M059J (cell line): Measurements from ENCODE around the gene ERLIN1. TPM values are rescaled to one million over a fixed set of nuclear protein-coding genes. Genes with fewer than 3 reads are reported as not detected.
"Not testable (repeated sequence)": the region's sequence is repeated elsewhere in the genome, so short reads cannot be mapped to it uniquely, and the experiment has no call there.

Source experiments
- DNase-seq: peaks from one replicate; pipeline ENCODE4 v3.0.0-alpha.2; 2012; ENCODE audit warnings: low read depth
- total RNA-seq: library from RNA; depleted of rRNA; stranded (reverse); fragments of >200 nt; shearing (Covaris generic); gene quantifications from 2 replicates; pipeline ENCODE4 v1.2.3, GENCODE V29; 2014

The ERLIN1 gene
- total RNA-seq, 1 experiment from 2014 or later = 64.3 TPM

DNA sequence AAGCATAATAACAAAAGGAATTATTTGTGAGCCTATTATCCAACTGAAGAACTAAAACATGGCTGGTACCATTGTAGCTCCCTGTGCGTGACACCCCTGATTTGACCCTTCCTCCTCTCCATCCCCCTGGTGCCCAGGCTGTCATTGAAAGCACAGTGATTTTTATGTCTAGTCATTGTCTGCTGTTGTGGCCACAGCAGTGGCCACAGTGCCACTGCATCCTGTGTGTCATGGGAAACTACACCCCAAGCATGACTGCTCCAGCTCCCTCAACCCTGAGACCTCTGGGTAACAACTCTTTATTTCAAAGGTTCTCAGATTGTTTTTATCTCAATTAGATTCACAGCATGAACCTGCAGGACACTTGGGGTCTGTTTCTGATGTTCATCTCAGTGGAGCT lies 52.0 kb downstream of the ERLIN1 start:
- DNase-seq = no peak

DNA sequence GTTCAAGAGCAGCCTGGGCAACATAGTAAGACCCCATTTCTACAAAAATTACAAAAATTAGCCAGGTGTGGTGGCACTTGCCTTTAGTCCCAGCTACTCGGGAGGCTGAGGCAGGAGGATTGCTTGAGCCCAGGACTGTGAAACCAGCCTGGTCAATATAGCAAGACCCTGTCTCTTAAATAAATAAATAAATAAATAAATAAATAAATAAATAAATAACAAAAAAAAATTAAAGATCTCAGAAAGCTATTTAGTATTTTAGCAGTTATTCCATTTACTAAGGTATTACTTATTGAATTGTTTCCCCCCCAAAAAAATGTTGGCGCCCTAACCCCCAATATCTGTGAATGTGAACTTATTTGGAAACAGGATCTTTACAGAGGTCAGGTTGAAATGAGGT lies 53.4 kb downstream of the ERLIN1 start:
- no peak for DNase-seq

DNA sequence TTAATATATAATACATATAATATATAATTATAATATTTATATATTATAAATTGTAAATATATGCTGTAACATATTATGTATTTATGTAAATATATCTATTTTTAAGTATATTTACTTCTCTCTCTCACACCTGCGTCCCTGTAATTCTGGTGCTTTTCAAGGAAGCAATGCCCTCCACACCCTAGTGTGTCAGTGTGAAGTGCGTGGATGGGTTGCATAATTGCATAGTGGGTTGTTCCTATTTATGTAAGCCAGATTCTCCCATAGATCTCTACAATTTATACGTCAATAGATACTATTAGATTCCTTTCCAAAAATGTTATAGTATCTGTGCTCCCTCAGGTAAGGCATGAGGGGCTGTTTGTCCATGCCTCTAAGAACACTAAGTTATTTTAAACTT lies 54.3 kb downstream of the ERLIN1 start:
- no peak for DNase-seq

DNA sequence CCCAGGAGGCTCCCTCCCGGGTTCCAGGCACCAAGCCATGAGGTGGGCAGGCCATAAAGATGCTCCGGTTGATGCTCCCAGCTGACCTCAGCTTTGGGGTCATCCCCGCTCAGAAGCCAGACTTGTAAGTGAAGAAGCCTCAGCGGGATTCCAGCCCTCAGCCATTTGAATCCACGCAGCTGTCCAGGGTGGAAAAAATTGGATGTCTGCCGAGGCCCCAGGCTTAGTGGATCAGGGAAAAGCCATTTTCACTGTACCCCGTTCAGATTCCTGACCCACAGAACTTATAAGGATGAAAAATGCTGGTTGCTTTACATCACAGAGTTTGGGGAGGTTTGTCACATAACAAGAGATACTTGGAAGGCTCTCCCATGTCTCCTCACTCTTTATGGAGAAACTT lies 55.0 kb downstream of the ERLIN1 start:
- DNase-seq = no peak

DNA sequence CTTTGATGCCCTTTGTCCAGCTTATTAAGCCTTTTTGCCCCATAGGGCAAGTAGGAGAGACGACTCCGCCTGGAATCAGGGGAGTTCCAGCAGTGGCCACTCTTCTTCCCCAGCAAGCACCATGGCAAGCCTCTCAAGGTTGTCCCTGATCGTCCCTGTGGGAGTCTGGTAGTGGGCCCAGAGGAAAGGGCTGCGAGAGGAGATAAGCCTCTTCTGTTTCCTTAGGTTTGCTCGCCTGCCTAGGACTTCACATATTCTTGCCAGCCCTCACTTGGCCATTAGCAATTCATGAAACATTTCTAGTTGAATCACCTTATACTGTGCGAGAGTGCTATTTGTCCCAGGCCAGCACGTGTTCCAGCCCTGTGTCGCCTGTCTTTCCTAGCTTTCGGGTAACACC lies 56.4 kb downstream of the ERLIN1 start:
- DNase-seq = no peak

DNA sequence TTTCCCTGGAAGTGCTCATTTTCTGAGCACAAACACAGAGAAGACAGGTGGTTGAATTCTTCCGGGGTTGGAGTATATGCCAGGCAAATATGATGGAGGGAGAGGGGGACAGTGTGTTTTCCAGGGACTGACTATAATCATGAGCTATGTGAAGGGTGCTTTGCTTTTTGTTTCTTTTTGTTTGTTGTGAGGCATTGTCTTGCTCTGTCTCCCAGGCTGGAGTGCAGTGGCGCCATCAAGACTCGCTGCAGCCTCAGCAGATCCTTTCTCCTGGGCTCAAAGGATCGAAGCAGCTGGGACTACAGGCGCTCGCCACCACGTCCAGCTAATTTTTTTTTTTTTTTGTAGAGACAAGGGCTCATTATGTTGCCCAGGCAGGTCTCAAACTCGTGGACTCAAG lies 56.9 kb downstream of the ERLIN1 start:
- no peak for DNase-seq

DNA sequence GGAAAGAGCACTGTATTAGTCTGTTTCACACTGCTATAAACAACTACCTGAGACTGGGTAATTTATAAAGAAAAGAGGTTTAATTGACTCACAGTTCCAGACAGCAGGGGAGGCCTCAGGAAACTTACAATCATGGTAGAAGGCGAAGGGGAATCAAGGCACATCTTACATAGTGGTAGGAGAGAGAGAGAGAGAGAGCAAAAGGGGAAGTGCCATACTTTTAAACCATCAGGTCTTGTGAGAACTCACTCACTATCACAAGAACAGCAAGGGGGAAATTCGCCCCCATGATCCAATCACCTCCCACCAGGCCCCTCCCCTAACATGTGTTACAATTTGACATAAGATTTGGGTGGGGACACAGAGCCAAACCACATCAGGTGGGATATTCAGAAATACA lies 60.5 kb downstream of the ERLIN1 start:
- DNase-seq = not testable (repeated sequence)

DNA sequence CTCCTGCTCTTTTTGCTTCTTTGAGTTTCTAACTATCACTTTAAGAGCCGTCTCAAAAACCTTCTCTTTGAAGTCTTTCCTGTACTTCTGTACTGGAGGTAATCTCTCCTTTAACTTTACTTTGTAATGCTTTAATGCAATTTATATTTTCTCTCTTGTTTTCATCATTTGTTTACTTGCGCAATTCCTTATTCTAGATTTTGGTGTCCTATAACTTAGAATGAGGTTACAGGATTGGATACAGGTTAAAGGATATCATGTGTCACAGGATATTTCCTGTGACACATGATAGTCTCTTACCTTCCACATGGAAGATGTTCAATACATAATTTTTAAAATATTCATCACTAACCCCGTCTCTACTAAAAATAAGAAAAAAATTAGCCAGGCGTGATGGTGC lies 61.7 kb downstream of the ERLIN1 start:
- no peak for DNase-seq

DNA sequence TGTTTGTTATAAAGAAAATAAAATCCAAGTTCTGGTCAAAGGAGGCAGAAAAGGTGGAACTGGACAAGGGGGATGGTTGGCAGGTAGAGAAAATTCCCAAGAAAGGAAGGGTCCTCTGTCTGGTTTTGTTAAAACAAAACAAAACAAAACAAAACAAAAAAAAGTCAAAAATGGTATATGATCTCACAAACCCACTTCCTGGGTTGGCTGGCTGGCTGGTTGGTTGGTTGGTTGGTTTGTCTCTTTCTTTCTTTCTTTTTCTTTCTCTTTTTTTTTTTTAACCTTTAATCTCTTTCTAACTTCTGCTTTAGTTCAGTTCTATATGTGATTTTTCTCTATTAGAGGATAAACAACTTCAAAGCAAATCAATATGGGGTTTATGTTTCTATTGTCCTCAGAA lies 63.0 kb downstream of the ERLIN1 start:
- no peak for DNase-seq

DNA sequence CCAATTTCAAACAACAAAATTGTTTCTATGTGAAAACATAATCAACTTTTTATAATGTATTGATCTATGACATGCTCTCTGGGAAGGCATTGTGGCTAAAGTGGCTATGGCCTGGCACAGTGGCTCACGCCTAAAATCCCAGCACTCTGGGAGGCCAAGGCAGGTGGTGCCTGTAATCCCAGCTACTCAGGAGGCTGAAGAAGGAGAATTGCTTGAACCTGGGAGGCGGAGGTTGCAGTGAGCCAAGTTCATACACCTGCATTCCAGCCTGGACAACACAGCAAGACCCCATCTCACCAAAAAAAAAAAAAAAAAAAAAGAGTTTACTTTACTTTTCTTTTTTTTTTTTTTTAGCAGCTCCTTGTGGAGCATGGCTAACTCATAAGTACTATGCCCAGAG lies 65.3 kb downstream of the ERLIN1 start:
- DNase-seq = no peak

DNA sequence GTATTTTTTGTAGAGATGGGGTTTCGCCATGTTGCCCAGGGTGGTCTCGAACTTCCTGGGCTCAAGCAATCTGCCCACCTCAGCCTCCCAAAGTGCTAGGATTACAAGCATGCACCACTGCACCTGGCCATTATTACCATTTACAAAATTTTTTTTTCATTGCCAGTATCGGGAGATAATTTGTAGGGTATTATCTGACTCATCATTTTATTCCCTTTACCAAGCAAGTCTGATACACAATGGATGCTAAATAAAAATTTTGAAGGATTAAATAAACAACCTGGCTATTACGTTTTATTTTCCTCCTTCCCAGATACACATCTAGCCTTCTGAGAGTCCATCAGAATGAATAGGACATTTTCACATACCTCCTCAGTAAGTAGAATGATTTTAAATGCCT lies 66.1 kb downstream of the ERLIN1 start:
- no peak for DNase-seq

DNA sequence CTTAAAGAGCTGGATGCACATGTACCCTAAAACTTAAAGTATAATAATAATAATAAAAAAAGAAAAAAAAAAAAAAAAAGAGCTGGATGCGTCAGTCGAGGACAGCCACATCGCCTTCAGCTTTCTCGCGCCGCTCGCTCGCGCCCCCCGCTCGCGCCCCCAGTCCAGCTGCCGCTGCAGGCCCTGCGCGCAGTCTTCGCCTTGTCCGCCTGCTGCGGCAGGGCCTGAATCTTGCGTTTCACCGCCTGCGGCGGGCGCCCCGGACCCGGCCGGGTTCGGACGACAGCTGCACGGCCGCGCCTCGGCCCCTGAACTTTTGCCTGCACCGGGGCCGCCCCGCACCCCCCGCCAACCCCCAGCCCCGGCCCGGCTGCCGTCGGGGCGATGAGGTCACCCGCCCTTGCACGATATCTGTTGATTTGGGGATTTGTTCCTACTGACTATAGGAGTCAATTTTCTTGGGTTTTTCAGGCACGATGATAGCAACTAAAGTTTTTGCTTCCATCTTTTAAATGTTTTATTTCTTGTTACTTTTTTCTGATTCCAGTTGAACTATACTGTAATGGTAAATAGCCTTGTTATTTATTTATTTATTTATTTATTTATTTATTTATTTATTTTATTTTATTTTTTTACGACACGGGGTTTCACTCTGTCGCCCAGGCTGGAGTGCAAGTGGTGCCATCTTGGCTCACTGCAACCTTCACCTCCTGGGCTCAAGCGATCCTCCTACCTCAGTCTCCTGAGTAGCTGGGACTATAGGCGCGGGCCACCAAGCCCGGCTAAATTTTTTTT lies 70.7 kb downstream of the ERLIN1 start:
- no peak for DNase-seq

DNA sequence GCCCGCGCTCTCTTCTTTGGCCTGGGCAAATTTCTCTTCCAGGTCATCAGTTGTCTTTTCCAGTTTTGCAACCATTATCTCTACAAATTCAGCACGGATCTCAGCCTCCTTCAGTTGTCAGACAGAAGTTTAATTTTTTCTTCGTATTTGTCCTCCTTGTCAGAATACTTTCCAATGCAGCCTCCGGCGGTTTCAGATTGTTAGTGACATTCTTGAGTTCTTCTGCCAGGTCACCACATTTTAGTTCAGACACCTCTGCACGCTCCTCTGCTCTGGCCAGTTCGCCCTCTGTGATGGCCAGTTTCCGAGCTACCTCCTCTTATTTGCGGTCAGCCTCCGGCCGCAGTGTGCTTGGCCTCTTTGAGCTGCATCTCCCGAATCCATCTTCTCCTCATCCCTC lies 71.4 kb downstream of the ERLIN1 start:
- no peak for DNase-seq

DNA sequence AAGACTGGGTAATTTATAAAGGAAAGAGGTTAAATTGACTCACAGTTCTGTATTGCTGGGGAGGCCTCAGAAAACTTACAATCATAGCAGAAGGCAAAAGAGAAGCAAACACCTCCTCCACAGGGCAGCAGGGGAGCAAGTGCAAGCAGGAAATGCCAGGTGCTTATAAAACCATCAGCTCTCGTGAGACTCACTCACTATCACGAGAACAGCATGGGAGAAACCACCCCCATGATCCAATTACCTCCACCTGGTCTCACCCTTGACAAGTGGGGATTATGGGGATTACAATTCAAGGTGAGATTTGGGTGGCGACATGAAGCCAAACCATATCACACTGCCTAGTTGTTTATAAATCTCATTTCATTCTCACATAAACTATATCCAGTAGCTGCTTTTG lies 76.2 kb downstream of the ERLIN1 start:
- DNase-seq = peak; percentile 15

DNA sequence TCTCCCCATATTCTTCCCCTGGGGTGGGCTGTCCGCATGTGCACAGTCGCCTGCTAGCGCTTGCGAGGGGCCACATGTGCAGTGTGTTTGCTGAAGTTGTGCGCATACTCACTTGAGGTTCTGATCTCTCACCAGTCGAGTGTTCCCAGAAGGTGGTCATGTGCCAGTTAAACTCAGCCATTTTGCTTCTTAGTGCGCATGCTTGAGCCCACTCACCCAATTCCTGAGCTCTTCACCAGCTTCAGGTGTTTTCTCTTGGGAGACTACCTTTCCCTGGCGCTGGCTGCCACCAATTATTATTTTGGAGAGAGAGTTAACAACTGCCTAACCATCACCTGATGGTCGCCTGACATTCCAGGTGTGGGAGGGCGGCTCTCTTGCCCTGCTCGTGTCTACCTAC lies 79.0 kb downstream of the ERLIN1 start:
- no peak for DNase-seq

DNA sequence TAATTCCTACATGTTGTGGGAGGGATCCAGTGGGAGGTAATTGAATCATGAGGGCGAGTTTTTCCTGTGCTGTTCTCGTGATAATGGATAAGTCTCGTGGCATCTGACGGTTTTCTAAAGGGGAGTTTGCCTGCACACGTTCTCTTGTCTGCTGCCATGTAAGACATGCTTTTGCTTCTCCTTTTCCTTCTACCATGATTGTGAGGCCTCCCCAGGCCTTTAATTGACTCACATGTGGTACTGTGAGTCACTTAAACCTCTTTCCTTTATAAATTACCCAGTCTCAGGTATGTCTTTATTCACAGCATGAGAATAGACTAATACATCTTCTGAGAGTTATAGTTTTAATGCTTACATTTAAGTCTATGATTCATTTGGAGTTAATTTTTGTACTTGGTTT lies 81.5 kb downstream of the ERLIN1 start:
- DNase-seq = peak; percentile 32

DNA sequence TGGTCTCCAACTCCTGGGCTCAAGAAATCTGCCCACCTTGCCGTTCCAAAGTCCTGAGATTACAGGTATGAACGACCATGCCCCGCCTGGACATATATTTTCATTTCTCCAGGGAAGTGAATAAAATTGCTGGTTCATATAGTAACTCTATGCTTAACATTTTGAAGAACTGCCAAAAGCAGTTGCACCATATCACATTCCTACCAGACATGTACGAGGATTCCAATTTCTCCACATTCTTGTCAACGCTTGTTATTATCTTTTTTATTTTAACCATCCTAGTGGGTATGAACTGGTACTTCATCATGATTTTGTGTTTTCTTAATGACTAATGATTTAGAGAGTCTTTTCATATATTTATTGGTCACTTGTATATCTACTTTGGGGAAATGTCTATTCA lies 82.2 kb downstream of the ERLIN1 start:
- no peak for DNase-seq

DNA sequence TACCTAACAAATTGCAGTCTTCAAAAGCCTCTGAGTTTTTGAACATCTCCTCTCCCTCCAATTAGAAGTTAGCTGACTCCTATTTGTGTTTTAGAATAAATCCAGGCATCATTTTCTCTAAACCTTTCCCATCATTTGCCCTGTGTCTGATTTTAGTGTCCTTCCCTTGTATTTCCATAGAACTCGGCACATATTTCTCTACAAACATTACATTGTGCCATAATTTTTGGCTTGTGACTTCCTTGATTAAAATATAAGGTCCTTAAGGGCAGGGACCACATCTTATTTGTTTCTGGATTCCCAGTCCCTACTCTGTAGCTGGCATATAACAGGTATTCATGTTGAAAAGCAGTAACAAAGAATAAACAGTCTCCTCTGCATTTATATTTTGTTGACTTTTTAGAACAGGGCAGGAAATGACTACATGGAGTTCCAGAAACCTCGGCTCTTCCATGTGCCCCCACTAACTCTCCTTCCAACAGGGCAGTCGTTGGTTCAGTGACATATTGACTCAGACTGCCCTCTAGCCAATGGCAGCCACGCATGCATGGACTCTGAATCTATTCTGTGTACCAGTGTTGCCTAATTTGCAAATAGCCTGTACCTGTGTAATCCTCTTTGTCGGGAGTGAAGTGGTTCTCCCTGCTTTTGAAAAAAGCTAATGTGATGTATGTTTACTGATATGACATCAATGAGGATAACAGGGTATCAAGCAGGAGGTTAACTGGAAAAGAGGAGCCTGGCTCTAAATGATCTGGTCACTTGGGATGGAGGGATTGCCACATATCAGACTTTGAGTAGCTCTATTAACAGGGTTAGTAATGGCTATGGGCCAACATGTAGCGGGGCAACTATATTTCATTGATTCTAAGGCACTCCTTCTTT lies 84.4 kb downstream of the ERLIN1 start:
- DNase-seq = peak; percentile 42

DNA sequence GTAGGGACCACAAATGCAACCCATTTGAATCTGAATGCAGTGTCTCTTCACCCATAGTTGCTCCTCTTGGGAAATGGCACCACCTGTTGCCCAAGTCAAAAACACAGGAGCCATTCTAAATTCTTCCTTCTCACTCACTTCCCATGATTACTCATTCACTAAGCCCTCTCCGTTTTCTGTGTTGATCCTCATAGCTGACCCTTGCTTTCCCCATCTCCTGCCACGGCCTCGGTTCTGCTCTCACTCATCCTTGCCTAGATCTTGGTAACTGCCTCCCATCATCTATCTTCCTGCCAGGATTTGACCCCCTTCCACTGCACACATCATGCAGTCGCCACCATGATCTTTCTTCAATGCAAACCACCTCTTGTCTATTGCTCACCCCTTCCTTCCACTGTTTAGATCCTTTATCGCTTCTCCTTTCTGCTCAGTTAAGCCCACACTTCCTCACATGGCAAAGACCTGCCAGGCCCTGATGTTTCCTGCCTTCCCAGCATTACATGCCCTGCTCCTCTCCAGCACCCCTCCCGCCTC lies 85.1 kb downstream of the ERLIN1 start:
- peak; percentile 63 for DNase-seq
